H1 (cell line): ENCODE results near the gene CAPZB. TPM values are rescaled to one million over a fixed set of nuclear protein-coding genes. Genes with fewer than 3 reads are reported as not detected.

ENCODE experiments used
- CTCF ChIA-PET: fragments of 300-600 bp; sonication (Branson Sonifier 250); formaldehyde crosslinking; loops from one replicate; lab custom pipeline; 2021; ENCODE audit not compliant: partially characterized antibody; lab: Charles Lee
- POLR2A ChIA-PET: fragments of 300-600 bp; sonication (Branson Sonifier 250); formaldehyde crosslinking; loops from one replicate; lab custom pipeline; 2021; ENCODE audit warnings: inconsistent platforms; ENCODE audit not compliant: partially characterized antibody; lab: Charles Lee
- DNase-seq, 2 experiments: peaks; one replicate each; pipeline versions ENCODE4 v3.0.0 to v3.0.0-alpha.2; 2010 to 2022; ENCODE audit warnings: low spot score in 2 of 2, low read depth in 1 of 2, mixed read lengths in 1 of 2
- FAIRE-seq: peaks from 2 replicates; lab custom pipeline; 2011; peaks lifted over from hg19 to GRCh38; lab: Jason Lieb, UNC
- H2AFZ ChIP-seq: 2 replicates; pipeline ENCODE4 v1.8.1; 2012; ENCODE audit warnings: low read length, inconsistent platforms
- H2AK5ac ChIP-seq: 2 replicates; pipeline ENCODE4 v1.6.1; 2013; ENCODE audit warnings: low read depth, low read length
- H2BK120ac ChIP-seq: replicated peaks from 2 replicates; pipeline ENCODE3; 2013; ENCODE audit warnings: low read depth, low read length, inconsistent platforms
- H2BK12ac ChIP-seq: 2 replicates; pipeline ENCODE4 v1.6.1; 2013; ENCODE audit warnings: low read depth, low read length
- H2BK15ac ChIP-seq: 2 replicates; pipeline ENCODE4 v1.6.1; 2013; ENCODE audit warnings: low read length
- H2BK20ac ChIP-seq: 2 replicates; pipeline ENCODE4 v1.6.1; 2013; ENCODE audit warnings: low read length
- H2BK5ac ChIP-seq: 2 replicates; pipeline ENCODE4 v1.6.1; 2013; ENCODE audit warnings: low read depth, low read length
- H3K14ac ChIP-seq: 2 replicates; pipeline ENCODE4 v1.6.1; 2013; ENCODE audit warnings: inconsistent platforms; ENCODE audit not compliant: insufficient read length
- H3K18ac ChIP-seq: 2 replicates; pipeline ENCODE4 v1.6.1; 2013; ENCODE audit warnings: low read length; ENCODE audit errors: extremely low read depth
- H3K23ac ChIP-seq: 2 replicates; pipeline ENCODE4 v1.6.1; 2013; ENCODE audit warnings: inconsistent platforms; ENCODE audit not compliant: insufficient read length
- H3K23me2 ChIP-seq: 2 replicates; pipeline ENCODE4 v1.6.1; 2013; ENCODE audit warnings: low read depth, low read length
- H3K27ac ChIP-seq: 2 replicates; pipeline ENCODE4 v1.6.1; 2011; ENCODE audit warnings: low read depth, low read length, inconsistent platforms
- H3K27me3 ChIP-seq, 4 experiments: replicated peaks in 1 of 4; 1 replicate in 1 of 4; 2 replicates in 3 of 4; pipeline versions ENCODE4 v1.6.1 to v1.8.1; 2011 to 2013; ENCODE audit warnings: low read length in 3 of 4, mild to moderate bottlenecking in 3 of 4, inconsistent platforms in 2 of 4, mixed read lengths in 2 of 4, moderate library complexity in 1 of 4; ENCODE audit not compliant: control insufficient read depth in 3 of 4, insufficient read depth in 3 of 4; ENCODE audit errors: extremely low read depth in 1 of 4
- H3K36me3 ChIP-seq, 4 experiments: 2 replicates each; pipeline versions ENCODE4 v1.6.1 to v1.8.1; 2011 to 2013; ENCODE audit warnings: mild to moderate bottlenecking in 4 of 4, low read length in 3 of 4, moderate library complexity in 2 of 4, control low read depth in 1 of 4, inconsistent platforms in 1 of 4; ENCODE audit not compliant: insufficient read depth in 4 of 4, control insufficient read depth in 2 of 4
- H3K4ac ChIP-seq: replicated peaks from 2 replicates; pipeline ENCODE3; 2013; ENCODE audit warnings: low read length, low read depth, mixed read lengths, inconsistent platforms; ENCODE audit not compliant: insufficient read length
- H3K4me1 ChIP-seq, 4 experiments: replicated peaks in 1 of 4; 1 replicate in 1 of 4; 2 replicates in 3 of 4; pipeline versions ENCODE4 v1.6.1 to v1.8.1; 2011 to 2013; ENCODE audit warnings: low read length in 3 of 4, inconsistent platforms in 2 of 4, mixed read lengths in 1 of 4; ENCODE audit not compliant: insufficient read depth in 4 of 4, control insufficient read depth in 3 of 4
- H3K4me2 ChIP-seq, 2 experiments: 2 replicates each; pipeline versions ENCODE4 v1.6.1 to v1.8.1; 2011 to 2013; ENCODE audit warnings: low read depth in 2 of 2, low read length in 2 of 2, control low read depth in 1 of 2, inconsistent platforms in 1 of 2, mild to moderate bottlenecking in 1 of 2; ENCODE audit not compliant: insufficient read depth in 1 of 2
- H3K4me3 ChIP-seq, 4 experiments: fragments of 200-600, 300-600 bp in 1 of 4; sonication (generic), shearing (Covaris generic), sonication (Bioruptor Twin) in 1 of 4; 2 replicates each; pipeline versions ENCODE4 v1.5.1 to v1.8.1; 2011 to 2016; ENCODE audit warnings: low read length in 4 of 4, low read depth in 3 of 4, control low read depth in 2 of 4, inconsistent platforms in 2 of 4, mild to moderate bottlenecking in 2 of 4, mixed read lengths in 1 of 4, moderate library complexity in 1 of 4; ENCODE audit not compliant: insufficient read depth in 2 of 4; ENCODE audit errors: extremely low read depth in 1 of 4
- H3K56ac ChIP-seq: replicated peaks from 2 replicates; pipeline ENCODE3; 2013; ENCODE audit warnings: low read depth, mild to moderate bottlenecking, mixed read lengths, low read length, inconsistent platforms; ENCODE audit not compliant: insufficient read length
- H3K79me1 ChIP-seq: 2 replicates; pipeline ENCODE4 v1.6.1; 2013; ENCODE audit warnings: low read depth, low read length, control low read depth
- H3K79me2 ChIP-seq, 2 experiments: 2 replicates each; pipeline versions ENCODE4 v1.6.1 to v1.8.1; 2012 to 2013; ENCODE audit warnings: low read length in 2 of 2, mild to moderate bottlenecking in 2 of 2, inconsistent platforms in 1 of 2; ENCODE audit not compliant: insufficient read depth in 2 of 2, control insufficient read depth in 1 of 2
- H3K9ac ChIP-seq, 4 experiments: replicated peaks in 1 of 4; 1 replicate in 1 of 4; 2 replicates in 3 of 4; pipeline versions ENCODE4 v1.6.1 to v1.8.1; 2011 to 2013; ENCODE audit warnings: low read depth in 3 of 4, low read length in 3 of 4, control low read depth in 2 of 4, mild to moderate bottlenecking in 2 of 4, moderate library complexity in 2 of 4, inconsistent platforms in 1 of 4; ENCODE audit errors: extremely low read depth in 1 of 4
- H3K9me3 ChIP-seq, 2 experiments: 2 replicates each; pipeline versions ENCODE4 v1.6.1 to v1.8.1; 2012 to 2013; ENCODE audit warnings: mild to moderate bottlenecking in 2 of 2, moderate library complexity in 2 of 2, control low read depth in 1 of 2, inconsistent platforms in 1 of 2, low read depth in 1 of 2, low read length in 1 of 2, mixed read lengths in 1 of 2; ENCODE audit not compliant: insufficient read depth in 2 of 2
- H4K20me1 ChIP-seq, 2 experiments: replicated peaks in 1 of 2; 2 replicates each; pipeline versions ENCODE3 to v1.8.1; 2011 to 2013; ENCODE audit warnings: inconsistent platforms in 2 of 2, low read length in 2 of 2, mild to moderate bottlenecking in 1 of 2; ENCODE audit not compliant: insufficient read depth in 2 of 2, control insufficient read depth in 1 of 2
- H4K5ac ChIP-seq: 2 replicates; pipeline ENCODE4 v1.6.1; 2013; ENCODE audit warnings: low read length, low read depth, mixed read lengths, inconsistent platforms; ENCODE audit not compliant: insufficient read length
- H4K8ac ChIP-seq: 2 replicates; pipeline ENCODE4 v1.8.0; 2013; ENCODE audit warnings: mild to moderate bottlenecking, moderate library complexity, low read length, inconsistent platforms; ENCODE audit not compliant: insufficient read depth; ENCODE audit errors: extremely low read depth
- H4K91ac ChIP-seq: replicated peaks from 2 replicates; pipeline ENCODE3; 2013; ENCODE audit warnings: low read length, mixed read lengths, inconsistent platforms; ENCODE audit not compliant: insufficient read length
- BCL11A ChIP-seq, 2 experiments: IDR thresholded peaks; one replicate each; pipeline ENCODE4 v1.6.1; 2011; ENCODE audit warnings: low read depth in 2 of 2, low read length in 2 of 2, mild to moderate bottlenecking in 2 of 2
- MAX ChIP-seq: IDR thresholded peaks from 2 replicates; pipeline ENCODE4 v1.6.1; 2012; ENCODE audit warnings: inconsistent platforms
- PHF8 ChIP-seq: fragments of 200-600 bp; sonication (generic); conservative IDR thresholded peaks from 2 replicates; pipeline ENCODE4 v1.7.1; 2012; ENCODE audit warnings: low read depth, mild to moderate bottlenecking, inconsistent platforms, low read length, moderate library complexity
- POU5F1 ChIP-seq: IDR thresholded peaks from 2 replicates; pipeline ENCODE4 v1.6.1; 2011; ENCODE audit warnings: low read depth, mild to moderate bottlenecking, low read length, moderate library complexity
- SRF ChIP-seq: IDR thresholded peaks from 2 replicates; pipeline ENCODE4 v1.6.1; 2011; ENCODE audit warnings: mild to moderate bottlenecking, low read depth, low read length, moderate library complexity
- TEAD4 ChIP-seq: IDR thresholded peaks from 2 replicates; pipeline ENCODE4 v1.6.1; 2012; ENCODE audit warnings: low read depth, low read length, inconsistent platforms, mixed read lengths
- WGBS, 2 experiments: shearing (Covaris generic) in 1 of 2; methylation state at CpG; one replicate each; pipeline versions ENCODE4 v1.1.6 to v1.1.7; 2013 to 2015; ENCODE audit warnings: low lambda C conversion rate in 2 of 2, mixed read lengths in 2 of 2, inconsistent platforms in 1 of 2, low coverage in 1 of 2, missing lambda C conversion rate in 1 of 2; ENCODE audit not compliant: insufficient replicate concordance in 2 of 2, insufficient coverage in 1 of 2, insufficient read length in 1 of 2; ENCODE audit errors: extremely low coverage in 1 of 2, missing lambda C conversion rate in 1 of 2; 5-methylcytosine and 5-hydroxymethylcytosine counted together
- polyA plus RNA-seq, 7 experiments: library from polyadenylated mRNA; depleted of rRNA in 3 of 7; stranded (reverse) in 5 of 7; unstranded in 2 of 7; fragments of >200 nt in 5 of 7; fragments of 200-250 nt in 2 of 7; gene quantifications; 1 replicate in 5 of 7; 2 replicates in 1 of 7; 4 replicates in 1 of 7; pipeline versions ENCODE4 v1.2.1 to v1.2.3, GENCODE V29; 2011 to 2013; ENCODE audit warnings: missing spikeins in 2 of 7, mixed read lengths in 2 of 7
- total RNA-seq: library from RNA; stranded (reverse); fragmentation: NEBNext Ultra II Directional; extraction: Animal tissue kit (Norgen Biotek cat#: 25700); gene quantifications from 2 replicates; pipeline ENCODE4 v1.2.1, GENCODE V29; 2021

Gene CAPZB
- total and polyA plus RNA-seq, 2 of the 8 experiments (the other 6 are each of a cell fraction or from before 2014, with no cell fraction given): 162 to 371 TPM

- Histone ChIP-seq H3K23ac (no peak overlapping the region), H3K18ac (no peak overlapping the region), H2BK120ac (no peak overlapping the region), H3K4me1 (peaks cover 0 to 3% (median 2%) of the 10 kb centered on the region in 4 experiments; a peak in 4 of 7 replicates), H2BK12ac (no peak overlapping the region), H3K56ac (no peak overlapping the region), H3K14ac (no peak overlapping the region), H3K79me2 (no peaks in the 10 kb centered on the region), H2BK15ac (no peak overlapping the region), H2AK5ac (no peak overlapping the region), H3K27me3 (no peaks in the 10 kb centered on the region), H3K4me3 (no peak overlapping the region), H3K4me2 (no peak overlapping the region), H4K91ac (no peak overlapping the region), H3K4ac (no peak overlapping the region), H4K20me1 (peaks cover 3 to 23% of the 10 kb centered on the region in 2 experiments), H4K5ac (no peak overlapping the region), H3K9ac (no peak overlapping the region), H3K36me3 (peaks cover 1 to 15% (median 6%) of the 10 kb centered on the region in 4 experiments; a peak in 5 of 8 replicates), H2BK5ac (no peak overlapping the region), H2AFZ (no peak overlapping the region), H3K27ac (no peak overlapping the region), H3K23me2 (no peaks in the 10 kb centered on the region), H3K9me3 (no peaks in the 10 kb centered on the region), H3K79me1 (no peaks in the 10 kb centered on the region), H4K8ac (no peak overlapping the region), H2BK20ac (no peak overlapping the region)
- DNase-seq (no peak), FAIRE-seq (no peak)
- ChIA-PET CTCF (interaction anchor here (1.2 to 1.4 kb wide), 2 partner anchors 12 to 18 kb away, joined by 3 to 5 read pairs; no protein-coding TSS in a partner anchor), POLR2A (interaction anchor here (1.0 to 16.9 kb wide), 2 partner anchors 9 to 10 kb away, joined by 3 to 143 read pairs; partner anchors contain the start of genes AKR7A2 and SLC66A1)
- WGBS, 2 experiments: 90% methylated on average over 2 of the region's 3 CpGs; no CpG with 5 or more reads in 1 of the 2 experiments
- TF ChIP-seq PHF8 (no peak), POU5F1 (no peak), TEAD4 (no peak), MAX (no peak), BCL11A (IDR thresholded peaks at IDR 0.05; ENCODE audit: low read depth in 2 of 2, low read length in 2 of 2) (no peak), SRF (no peak)
Measured at GRCh38 chr1:19321071-19321470, 164.3 kb downstream of the CAPZB start.
